ENCODE results near the gene TFAP2E.

TFAP2E gene

GRCh38 chr1:35539824-35540261 lies 33.3 kb upstream of the TFAP2E start:
- Histone ChIP-seq H3K36me3 (ENCODE audit: insufficient read depth, low read length) (no peaks in the 10 kb centered on the region), H3K4me1 (ENCODE audit: insufficient read depth, low read length) (peaks cover 39% of the 10 kb centered on the region), H3K27me3 (ENCODE audit: control insufficient read depth in 1 of 2, insufficient read depth in 2 of 2, low read length in 2 of 2) (no peaks in the 10 kb centered on the region), H3K4me3 (ENCODE audit: low read depth in 1 of 2, low read length in 2 of 2) (no peak overlapping the region), H3K9ac (ENCODE audit: low read length) (no peak overlapping the region), H3K27ac (ENCODE audit: low read depth, low read length) (no peak overlapping the region), H3K9me3 (ENCODE audit: low read length) (no peaks in the 10 kb centered on the region)

GRCh38 chr1:35544976-35545375 lies 28.1 kb upstream of the TFAP2E start:
- Histone ChIP-seq H3K9ac (ENCODE audit: low read length) (no peak overlapping the region), H3K4me3 (ENCODE audit: low read depth in 1 of 2, low read length in 2 of 2) (no peak overlapping the region), H3K4me1 (ENCODE audit: insufficient read depth, low read length) (peaks cover 16% of the 10 kb centered on the region), H3K36me3 (ENCODE audit: insufficient read depth, low read length) (peaks cover 10% of the 10 kb centered on the region), H3K9me3 (ENCODE audit: low read length) (no peaks in the 10 kb centered on the region), H3K27ac (ENCODE audit: low read depth, low read length) (no peak overlapping the region), H3K27me3 (ENCODE audit: control insufficient read depth in 1 of 2, insufficient read depth in 2 of 2, low read length in 2 of 2) (no peaks in the 10 kb centered on the region)

GRCh38 chr1:35546614-35547013 lies 26.5 kb upstream of the TFAP2E start:
- Histone ChIP-seq H3K4me3 (ENCODE audit: low read depth in 1 of 2, low read length in 2 of 2) (no peak overlapping the region), H3K36me3 (ENCODE audit: insufficient read depth, low read length) (peaks cover 19% of the 10 kb centered on the region), H3K9me3 (ENCODE audit: low read length) (no peaks in the 10 kb centered on the region), H3K4me1 (ENCODE audit: insufficient read depth, low read length) (peaks cover 7% of the 10 kb centered on the region), H3K27me3 (ENCODE audit: control insufficient read depth in 1 of 2, insufficient read depth in 2 of 2, low read length in 2 of 2) (no peaks in the 10 kb centered on the region), H3K9ac (ENCODE audit: low read length) (no peak overlapping the region), H3K27ac (ENCODE audit: low read depth, low read length) (no peak overlapping the region)

- H3K27me3 ChIP-seq (ENCODE audit: control insufficient read depth in 1 of 2, insufficient read depth in 2 of 2, low read length in 2 of 2): no peaks in the 10 kb centered on the region
- H3K4me3 ChIP-seq (ENCODE audit: low read depth in 1 of 2, low read length in 2 of 2): no peak overlapping the region
- H3K27ac ChIP-seq (ENCODE audit: low read depth, low read length): no peak overlapping the region
- peaks cover 37% of the 10 kb centered on the region for H3K36me3 ChIP-seq (ENCODE audit: insufficient read depth, low read length)
- peaks cover 39% of the 10 kb centered on the region for H3K4me1 ChIP-seq (ENCODE audit: insufficient read depth, low read length)
- H3K9ac ChIP-seq (ENCODE audit: low read length): no peak overlapping the region
- no peaks in the 10 kb centered on the region for H3K9me3 ChIP-seq (ENCODE audit: low read length)
Measured at GRCh38 chr1:35553851-35554250, 19.3 kb upstream of the TFAP2E start.

- no peak overlapping the region for H3K9ac ChIP-seq (ENCODE audit: low read length)
- H3K4me3 ChIP-seq (ENCODE audit: low read depth in 1 of 2, low read length in 2 of 2): no peak overlapping the region
- H3K27me3 ChIP-seq (ENCODE audit: control insufficient read depth in 1 of 2, insufficient read depth in 2 of 2, low read length in 2 of 2): no peaks in the 10 kb centered on the region
- no peak overlapping the region for H3K27ac ChIP-seq (ENCODE audit: low read depth, low read length)
- peaks cover 31% of the 10 kb centered on the region for H3K36me3 ChIP-seq (ENCODE audit: insufficient read depth, low read length)
- peaks cover 44% of the 10 kb centered on the region for H3K4me1 ChIP-seq (ENCODE audit: insufficient read depth, low read length)
- H3K9me3 ChIP-seq (ENCODE audit: low read length): no peaks in the 10 kb centered on the region
Measured at GRCh38 chr1:35554266-35555211, 18.6 kb upstream of the TFAP2E start.

- Histone ChIP-seq H3K27me3 (ENCODE audit: control insufficient read depth in 1 of 2, insufficient read depth in 2 of 2, low read length in 2 of 2) (no peaks in the 10 kb centered on the region), H3K9ac (ENCODE audit: low read length) (no peak overlapping the region), H3K9me3 (ENCODE audit: low read length) (no peaks in the 10 kb centered on the region), H3K36me3 (ENCODE audit: insufficient read depth, low read length) (peaks cover 28% of the 10 kb centered on the region), H3K4me3 (ENCODE audit: low read depth in 1 of 2, low read length in 2 of 2) (no peak overlapping the region), H3K4me1 (ENCODE audit: insufficient read depth, low read length) (peaks cover 45% of the 10 kb centered on the region), H3K27ac (ENCODE audit: low read depth, low read length) (no peak overlapping the region)
Measured at GRCh38 chr1:35555212-35555584, 17.9 kb upstream of the TFAP2E start.

- no peaks in the 10 kb centered on the region for H3K9me3 ChIP-seq (ENCODE audit: low read length)
- H3K27me3 ChIP-seq (ENCODE audit: control insufficient read depth in 1 of 2, insufficient read depth in 2 of 2, low read length in 2 of 2): no peaks in the 10 kb centered on the region
- H3K4me1 ChIP-seq (ENCODE audit: insufficient read depth, low read length): peaks cover 49% of the 10 kb centered on the region
- peak overlapping the region; percentile 77 for H3K9ac ChIP-seq (ENCODE audit: low read length)
- peaks cover 23% of the 10 kb centered on the region for H3K36me3 ChIP-seq (ENCODE audit: insufficient read depth, low read length)
- peak overlapping the region in 1 of 2 donors; percentile 96 for H3K4me3 ChIP-seq (ENCODE audit: low read depth in 1 of 2, low read length in 2 of 2)
- H3K27ac ChIP-seq (ENCODE audit: low read depth, low read length): peak overlapping the region; percentile 94
Measured at GRCh38 chr1:35555601-35556477, 17.3 kb upstream of the TFAP2E start.

GRCh38 chr1:35556484-35557117 lies 16.5 kb upstream of the TFAP2E start:
- H3K9me3 ChIP-seq (ENCODE audit: low read length): no peaks in the 10 kb centered on the region
- H3K4me1 ChIP-seq (ENCODE audit: insufficient read depth, low read length): peaks cover 49% of the 10 kb centered on the region
- peaks cover 22% of the 10 kb centered on the region for H3K36me3 ChIP-seq (ENCODE audit: insufficient read depth, low read length)
- H3K4me3 ChIP-seq (ENCODE audit: low read depth in 1 of 2, low read length in 2 of 2): peak overlapping the region; percentile 92 to 96
- peak overlapping the region; percentile 77 for H3K9ac ChIP-seq (ENCODE audit: low read length)
- H3K27ac ChIP-seq (ENCODE audit: low read depth, low read length): peak overlapping the region; percentile 94
- H3K27me3 ChIP-seq (ENCODE audit: control insufficient read depth in 1 of 2, insufficient read depth in 2 of 2, low read length in 2 of 2): no peaks in the 10 kb centered on the region

- Histone ChIP-seq H3K36me3 (ENCODE audit: insufficient read depth, low read length) (peaks cover 16% of the 10 kb centered on the region), H3K9ac (ENCODE audit: low read length) (peak within 1 kb of the TSS; percentile 77), H3K27me3 (ENCODE audit: control insufficient read depth in 1 of 2, insufficient read depth in 2 of 2, low read length in 2 of 2) (no peaks in the 10 kb centered on the region), H3K4me1 (ENCODE audit: insufficient read depth, low read length) (peaks cover 49% of the 10 kb centered on the region), H3K9me3 (ENCODE audit: low read length) (no peaks in the 10 kb centered on the region), H3K27ac (ENCODE audit: low read depth, low read length) (peak within 1 kb of the TSS; percentile 94), H3K4me3 (ENCODE audit: low read depth in 1 of 2, low read length in 2 of 2) (peak within 1 kb of the TSS; percentile 92 to 96)
Measured at GRCh38 chr1:35557118-35557610, 15.9 kb upstream of the TFAP2E start, which contains the start of gene KIAA0319L. TSS of gene KIAA0319L (minus strand) at chr1:35557403. CDS start at chr1:35554491, 2,912 bp downstream.

- peak within 1 kb of the TSS; percentile 92 to 96 for H3K4me3 ChIP-seq (ENCODE audit: low read depth in 1 of 2, low read length in 2 of 2)
- peaks cover 49% of the 10 kb centered on the region for H3K4me1 ChIP-seq (ENCODE audit: insufficient read depth, low read length)
- peak within 1 kb of the TSS; percentile 94 for H3K27ac ChIP-seq (ENCODE audit: low read depth, low read length)
- H3K27me3 ChIP-seq (ENCODE audit: control insufficient read depth in 1 of 2, insufficient read depth in 2 of 2, low read length in 2 of 2): no peaks in the 10 kb centered on the region
- H3K36me3 ChIP-seq (ENCODE audit: insufficient read depth, low read length): peaks cover 16% of the 10 kb centered on the region
- H3K9me3 ChIP-seq (ENCODE audit: low read length): no peaks in the 10 kb centered on the region
- peak within 1 kb of the TSS; percentile 77 for H3K9ac ChIP-seq (ENCODE audit: low read length)
Measured at GRCh38 chr1:35557611-35558373, 15.3 kb upstream of the TFAP2E start, which contains the start of gene NCDN. TSS of gene NCDN (plus strand) at chr1:35557799. CDS start at chr1:35558191, 392 bp downstream.

Data from muscle layer of colon (tissue), 2 donors.